ENCODE data around the gene RBM19.
"Not testable (repeated sequence)": the region's sequence is repeated elsewhere in the genome, so short reads cannot be mapped to it uniquely, and the experiment has no call there.

Gene RBM19

DNA sequence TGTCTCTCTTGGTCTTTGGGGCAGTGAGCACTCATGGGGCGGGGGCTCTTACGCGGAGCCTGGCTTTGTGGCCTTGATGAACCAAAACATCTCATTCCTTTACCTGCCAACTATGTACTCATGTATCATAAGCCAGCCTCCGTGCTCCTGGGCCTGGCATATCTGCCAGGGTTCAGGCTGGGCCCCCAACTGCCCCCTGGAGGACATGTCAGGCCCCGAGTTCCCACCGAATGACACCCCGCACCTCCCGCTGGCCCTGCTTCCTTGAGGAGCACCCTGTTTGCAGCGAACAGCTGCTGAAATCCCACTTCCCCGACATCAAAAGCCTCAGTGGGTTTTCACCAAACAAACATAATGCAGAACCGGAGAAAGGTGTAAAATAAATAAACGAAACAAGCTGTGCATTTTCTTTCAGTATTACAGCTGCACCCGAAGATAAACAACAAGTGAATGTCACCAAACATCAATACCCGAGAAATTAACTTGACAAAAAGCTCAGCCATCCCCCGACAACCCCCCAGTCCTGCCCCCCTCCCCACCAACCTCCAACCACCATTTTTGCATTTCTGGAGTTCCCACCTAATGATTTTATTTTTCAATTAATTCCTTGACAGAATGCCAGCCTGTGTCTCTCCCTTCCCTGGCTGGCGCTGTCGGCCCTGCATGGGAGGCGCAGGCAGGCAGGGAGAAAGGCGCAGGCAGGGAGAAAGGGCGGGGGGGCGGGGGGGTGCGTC is 139.2 kb downstream of the RBM19 start:
- DNase-seq = no peak

DNA sequence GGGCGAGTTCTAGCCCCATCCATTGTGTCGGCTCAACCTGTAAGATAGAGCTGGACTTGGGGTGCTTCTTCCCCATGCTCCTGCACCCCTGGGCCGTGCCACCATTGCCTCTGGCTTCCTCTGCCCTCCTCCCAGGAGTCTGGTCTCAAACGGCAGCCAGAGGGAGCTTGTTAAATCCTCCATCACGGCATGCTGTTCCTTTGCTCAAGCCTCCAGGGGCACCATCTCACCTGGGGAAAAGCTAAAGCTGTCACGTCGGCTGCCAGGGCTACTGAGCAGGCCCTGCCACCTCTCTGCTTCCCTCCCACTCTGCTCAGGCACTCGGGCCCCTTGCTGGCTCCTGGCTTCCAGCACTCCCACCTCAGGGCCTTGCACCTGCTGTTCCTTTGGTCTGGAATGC is 140.4 kb downstream of the RBM19 start:
- no peak for DNase-seq

DNA sequence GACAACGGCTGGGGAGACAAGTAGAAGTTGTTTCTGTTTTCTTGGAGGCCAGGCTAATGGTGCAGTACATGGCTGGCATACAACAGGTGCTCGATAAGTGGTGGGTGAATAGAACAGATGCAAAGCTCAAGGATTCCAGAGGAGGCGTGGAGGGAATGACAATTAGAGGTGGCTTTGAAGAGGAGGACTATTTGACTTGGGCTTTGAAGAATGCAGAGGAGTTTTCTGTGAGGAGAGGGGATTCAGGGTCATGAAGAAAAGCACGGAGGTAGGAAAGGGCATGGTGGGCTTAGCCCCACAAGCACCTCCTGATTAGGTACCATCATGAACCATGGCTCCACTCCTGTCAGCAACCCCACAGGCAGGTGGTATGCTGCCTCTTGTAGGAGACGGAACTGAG is 142.3 kb downstream of the RBM19 start:
- DNase-seq = no peak

DNA sequence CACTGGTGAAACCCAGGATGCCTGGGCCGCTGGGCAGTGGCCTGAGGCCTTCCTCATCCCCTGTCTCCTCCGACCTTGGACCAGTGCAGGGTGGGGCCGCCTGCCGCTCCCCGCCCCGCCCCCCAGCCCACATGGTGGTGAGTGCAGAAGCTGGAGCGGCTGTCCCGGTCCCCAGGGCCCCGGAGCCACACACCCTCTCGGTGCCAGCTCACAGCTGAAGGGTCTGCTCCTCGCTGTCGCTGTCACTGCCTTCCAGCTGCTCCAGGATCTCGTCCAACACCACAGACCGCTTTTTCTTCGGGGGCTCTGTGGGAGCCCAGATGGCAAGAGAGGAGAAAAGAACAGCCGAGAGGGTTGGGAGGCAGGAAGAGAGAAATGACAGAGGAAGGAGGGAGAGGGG is 143.1 kb downstream of the RBM19 start:
- DNase-seq = no peak

DNA sequence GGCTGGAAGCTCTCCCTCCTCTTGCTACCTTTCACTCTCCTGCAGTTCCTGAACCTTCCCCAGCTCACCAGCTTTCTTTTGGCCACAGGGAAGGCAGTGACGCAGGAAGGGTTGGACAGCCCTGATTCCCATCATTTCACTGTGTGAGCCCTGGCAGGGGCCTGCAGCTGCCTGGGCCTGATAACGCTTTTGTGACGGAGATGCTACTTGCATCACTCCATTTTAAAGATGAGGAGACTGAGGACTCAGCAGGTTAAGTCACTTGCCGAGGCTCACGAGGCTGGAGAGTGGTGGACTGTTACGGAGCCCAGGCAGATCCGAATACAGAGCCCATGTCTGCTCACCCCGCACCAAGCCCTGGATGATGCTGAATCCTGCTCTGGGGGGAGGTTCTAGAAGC is 145.3 kb downstream of the RBM19 start:
- DNase-seq = no peak

DNA sequence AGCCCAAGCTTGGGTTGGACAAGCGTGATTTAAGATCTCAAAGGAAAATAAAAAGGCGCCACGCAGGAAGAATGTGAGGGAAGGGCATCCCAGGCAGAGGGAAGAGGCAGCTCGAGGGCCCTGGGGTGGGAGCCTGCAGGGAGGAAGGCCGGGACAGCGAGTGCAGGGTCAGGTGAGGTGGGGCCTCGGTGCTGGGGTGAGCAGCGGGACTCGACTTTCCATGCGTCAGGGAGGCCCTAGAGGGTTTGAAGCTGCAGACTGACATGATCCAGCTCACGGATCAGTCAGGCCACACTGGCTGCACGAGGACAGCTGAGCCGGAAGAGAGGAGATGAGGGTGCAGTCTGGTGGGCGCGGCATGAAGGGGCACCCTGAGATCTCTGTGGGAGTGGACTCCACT is 145.8 kb downstream of the RBM19 start:
- no peak for DNase-seq

DNA sequence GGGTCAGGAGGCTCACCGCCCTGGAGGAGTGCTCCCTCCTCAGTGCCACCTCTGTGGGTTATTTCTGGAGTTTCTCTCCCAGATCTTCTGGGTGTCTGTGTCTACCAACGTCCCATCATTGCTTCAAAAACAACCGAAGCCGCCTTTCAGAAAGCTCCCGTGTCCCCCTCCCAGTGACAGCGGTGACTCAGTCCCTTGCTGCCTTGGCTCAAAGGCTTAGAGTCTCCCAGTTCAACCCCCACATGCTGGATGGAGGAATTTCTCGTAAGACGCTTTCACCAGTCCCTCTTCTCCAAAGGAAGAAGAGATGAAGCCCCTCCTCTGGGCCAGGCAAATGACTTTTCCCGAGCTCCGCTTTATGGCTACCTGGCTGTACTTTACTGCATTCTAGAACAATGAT is 146.6 kb downstream of the RBM19 start:
- no peak for DNase-seq

DNA sequence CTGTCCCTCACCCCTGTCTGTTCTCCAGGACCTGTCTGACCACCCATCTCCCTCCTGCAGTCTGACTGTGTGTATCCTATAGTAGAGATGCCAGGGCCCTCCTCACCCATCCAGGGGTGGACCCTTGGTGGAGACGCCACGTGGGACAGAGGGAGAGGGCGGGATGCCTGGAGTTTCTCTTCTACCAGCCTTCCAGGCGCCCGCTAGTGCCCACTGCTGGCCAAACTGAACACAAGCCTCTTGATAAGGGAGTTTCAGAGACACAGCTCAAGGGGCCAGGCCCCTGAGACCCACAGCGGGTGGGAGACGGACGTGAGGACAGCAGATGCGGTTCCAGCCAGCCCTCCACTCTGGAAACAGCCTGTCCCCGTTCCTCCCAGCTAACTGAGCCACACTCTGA is 147.3 kb downstream of the RBM19 start:
- DNase-seq = no peak

DNA sequence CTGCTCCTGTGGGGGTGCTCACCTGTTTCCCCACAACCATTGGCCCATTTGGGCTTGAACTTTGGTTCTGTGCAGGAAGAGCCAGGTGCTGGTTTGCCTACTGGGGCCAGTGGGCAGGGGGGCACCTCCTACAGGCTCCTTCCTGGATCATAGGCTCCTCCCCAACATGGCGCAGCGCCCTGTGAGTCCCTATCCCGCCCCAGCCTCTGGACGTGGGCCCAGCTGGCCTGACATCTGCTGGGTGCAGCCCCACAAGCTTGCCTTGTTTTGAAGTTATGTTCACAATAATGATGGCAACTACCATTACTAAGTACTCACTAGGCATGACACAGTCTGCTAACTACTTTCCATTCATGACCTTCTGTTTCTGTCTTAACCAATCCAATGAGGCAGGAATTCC is 147.8 kb downstream of the RBM19 start:
- DNase-seq = no peak

DNA sequence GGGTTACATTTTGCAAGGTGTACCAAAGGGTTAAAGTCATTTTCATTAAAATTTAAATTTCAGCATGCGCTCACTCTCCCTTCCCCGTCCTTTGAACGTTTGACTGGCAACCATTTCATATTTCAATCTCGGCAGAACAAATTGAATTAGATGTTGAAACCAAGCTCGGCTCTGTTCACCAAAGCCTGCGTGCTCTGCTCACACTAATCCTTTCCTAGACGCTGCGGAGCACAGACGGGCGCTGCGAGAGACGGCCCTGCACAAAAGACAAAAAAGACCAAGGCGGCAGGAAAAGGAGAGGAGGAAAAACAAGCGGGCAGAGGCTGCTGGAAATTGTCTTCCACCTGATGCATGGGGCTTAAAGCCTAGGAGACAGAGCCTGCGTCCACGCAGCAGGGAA is 149.3 kb downstream of the RBM19 start:
- no peak for DNase-seq

DNA sequence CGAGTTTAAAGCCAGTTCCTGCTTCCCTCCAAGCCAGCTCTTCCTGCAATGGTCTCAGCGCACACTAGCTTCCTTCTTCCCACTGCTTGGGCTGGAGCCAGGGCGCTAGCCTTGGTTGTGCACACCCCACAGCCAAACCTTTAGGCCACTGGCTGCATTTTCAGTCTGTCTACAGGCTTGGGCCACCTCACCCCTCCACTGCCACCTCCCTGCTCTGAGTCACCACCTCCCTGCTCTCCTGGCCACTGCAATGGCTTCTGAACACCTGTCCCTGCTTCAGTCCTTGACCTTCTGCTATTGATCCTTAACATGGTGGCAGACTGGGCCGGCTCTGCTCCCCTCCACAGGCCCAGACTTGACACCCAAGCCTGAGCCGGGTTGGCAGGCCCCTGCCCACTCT is 151.1 kb downstream of the RBM19 start:
- DNase-seq = no peak

DNA sequence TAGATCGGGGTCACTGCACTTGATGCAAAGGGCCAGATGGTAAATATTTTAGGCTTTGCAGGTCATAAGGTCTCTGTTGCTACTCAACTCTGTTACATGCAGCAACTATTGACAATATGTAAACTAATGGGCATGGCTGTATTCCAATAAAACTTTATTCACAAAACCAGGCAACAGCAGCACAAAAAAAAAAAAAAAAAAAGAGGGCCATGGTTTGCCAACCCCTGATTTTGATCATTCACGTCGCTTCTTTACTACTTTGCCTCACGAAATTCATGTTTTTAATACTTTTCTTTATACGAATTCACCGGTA is 152.9 kb downstream of the RBM19 start:
- no peak for DNase-seq

DNA sequence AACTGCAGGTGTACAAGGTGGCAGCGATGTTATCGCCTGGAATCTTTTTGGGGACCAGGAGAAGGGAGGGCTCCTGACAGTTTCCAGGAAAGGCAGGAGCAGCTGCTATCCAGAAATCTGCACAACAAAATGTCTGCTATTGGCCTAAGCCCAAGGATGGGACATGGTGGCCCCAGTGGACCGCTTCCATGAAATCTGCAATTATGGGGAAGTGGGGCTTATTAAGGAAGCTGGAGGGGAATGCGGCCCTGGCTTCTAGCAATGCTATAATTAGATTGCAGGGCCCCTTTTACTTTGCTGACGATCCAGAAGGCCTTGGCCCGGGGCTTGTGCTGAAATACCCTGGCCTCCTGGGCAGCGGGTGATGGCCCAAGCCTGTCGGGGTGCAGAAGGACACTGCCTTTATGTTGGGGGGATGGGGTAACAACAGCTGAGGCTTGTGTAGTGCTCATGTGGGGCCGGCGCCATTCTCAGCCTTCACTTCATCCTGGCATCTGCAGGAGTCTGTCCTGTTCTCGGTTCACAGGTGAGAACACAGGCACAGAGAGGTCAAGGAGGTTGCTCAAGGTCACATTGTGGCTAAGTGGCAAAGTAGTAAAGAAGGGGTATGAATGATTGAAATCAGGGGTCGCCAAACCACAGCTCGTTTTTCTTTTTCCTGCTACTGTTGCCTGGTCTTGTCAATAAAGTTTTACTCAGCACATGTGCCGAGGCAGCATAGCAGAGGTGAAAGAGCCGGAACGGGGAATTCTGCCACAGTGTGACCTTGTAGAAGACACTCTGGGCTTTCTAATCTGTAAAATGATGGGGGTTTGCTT is 153.5 kb downstream of the RBM19 start:
- DNase-seq = no peak

DNA sequence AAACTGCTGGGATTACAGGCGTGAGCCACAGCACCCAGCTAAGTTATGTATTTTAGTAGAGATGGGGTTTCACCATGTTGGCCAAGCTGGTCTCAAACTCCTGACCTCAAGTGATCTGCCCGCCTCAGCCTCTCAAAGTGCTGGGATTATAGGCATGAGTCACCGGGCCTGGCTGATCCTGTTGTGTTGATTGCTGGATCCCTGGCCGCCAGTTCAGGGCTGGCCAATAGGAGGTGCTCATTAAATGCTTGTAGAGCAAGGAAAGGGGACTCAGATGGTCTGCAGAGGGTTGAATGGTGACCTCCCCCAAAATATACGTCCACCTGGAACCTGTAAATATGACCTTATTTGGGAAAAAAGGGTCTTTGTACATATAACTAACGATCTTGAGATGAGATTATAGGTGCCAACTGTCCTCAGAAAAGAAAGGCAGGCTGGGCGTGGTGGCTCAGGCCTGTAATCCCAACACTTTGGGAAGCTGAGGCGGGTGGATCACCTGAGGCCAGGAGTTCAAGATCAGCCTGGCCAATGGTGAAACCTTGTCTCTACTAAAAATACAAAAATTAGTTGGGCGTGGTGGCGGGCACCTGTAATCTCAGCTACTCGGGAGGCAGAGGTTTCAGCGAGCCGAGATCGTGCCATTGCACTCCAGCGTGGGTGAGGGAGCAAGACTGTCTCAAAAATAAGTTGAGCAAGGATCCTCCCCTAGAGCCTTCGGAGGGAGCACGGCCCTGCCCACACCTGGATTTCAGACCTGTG is 156.5 kb downstream of the RBM19 start:
- DNase-seq = not testable (repeated sequence)

DNA sequence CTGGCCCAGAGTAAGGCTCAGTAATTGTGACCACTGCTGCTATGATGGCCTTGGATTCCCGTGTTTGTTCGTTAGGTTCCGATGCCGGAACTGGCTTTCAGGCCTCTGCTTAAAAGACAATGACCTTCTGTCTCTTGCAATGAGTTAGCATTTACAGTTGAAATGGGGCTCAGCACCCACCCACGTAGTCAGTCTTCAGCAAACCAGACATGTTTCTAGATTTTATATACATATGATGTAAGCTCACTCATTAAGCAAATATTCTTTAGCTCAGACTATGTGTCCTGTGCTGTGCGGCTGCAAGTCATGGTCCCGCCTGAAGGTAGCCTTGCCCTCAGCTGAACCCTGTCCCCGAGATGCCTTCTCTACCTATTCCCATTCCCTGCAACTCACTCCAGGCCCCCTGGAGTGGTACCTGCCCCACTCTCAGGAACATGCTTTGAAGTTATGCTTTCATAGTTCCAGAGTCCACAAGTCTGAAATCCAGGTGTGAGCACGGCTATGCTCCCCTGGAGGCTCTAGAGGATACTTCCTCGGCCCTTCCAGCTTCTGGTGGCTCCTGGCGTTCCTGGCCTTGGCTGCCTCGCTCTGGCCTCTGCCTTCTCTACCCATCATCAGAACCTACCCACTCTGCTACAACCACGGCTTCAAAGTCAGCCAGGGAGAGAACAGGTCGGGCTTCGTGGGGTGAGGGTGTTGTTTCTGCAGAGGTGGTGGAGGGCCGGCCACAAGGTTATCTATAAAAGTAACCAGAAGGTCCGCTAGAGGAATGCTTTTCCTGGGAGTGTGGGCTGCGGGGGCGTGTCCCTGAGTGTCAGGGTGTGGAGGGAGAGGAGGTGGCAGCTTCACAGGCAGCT is 157.8 kb downstream of the RBM19 start:
- DNase-seq = no peak

DNA sequence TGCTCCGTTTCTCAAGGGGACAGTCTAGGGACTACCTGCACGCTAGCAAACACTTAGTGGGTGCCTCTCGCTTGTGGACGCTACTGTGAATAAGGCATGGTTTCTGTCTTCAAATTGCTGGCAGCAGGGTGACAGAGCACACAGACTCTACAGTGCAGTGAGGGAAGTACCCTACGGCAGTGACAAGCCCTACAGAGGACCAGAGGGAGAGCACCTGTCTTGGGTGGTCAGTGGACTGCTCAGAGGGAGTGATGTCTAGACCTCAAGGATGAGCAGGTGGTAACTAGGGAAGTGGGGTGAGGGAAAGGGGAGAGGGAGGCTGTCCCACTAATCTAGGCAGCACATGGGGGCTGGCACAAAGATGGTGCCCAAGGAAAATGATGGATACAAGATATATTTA is 160.5 kb downstream of the RBM19 start:
- DNase-seq = no peak

DNA sequence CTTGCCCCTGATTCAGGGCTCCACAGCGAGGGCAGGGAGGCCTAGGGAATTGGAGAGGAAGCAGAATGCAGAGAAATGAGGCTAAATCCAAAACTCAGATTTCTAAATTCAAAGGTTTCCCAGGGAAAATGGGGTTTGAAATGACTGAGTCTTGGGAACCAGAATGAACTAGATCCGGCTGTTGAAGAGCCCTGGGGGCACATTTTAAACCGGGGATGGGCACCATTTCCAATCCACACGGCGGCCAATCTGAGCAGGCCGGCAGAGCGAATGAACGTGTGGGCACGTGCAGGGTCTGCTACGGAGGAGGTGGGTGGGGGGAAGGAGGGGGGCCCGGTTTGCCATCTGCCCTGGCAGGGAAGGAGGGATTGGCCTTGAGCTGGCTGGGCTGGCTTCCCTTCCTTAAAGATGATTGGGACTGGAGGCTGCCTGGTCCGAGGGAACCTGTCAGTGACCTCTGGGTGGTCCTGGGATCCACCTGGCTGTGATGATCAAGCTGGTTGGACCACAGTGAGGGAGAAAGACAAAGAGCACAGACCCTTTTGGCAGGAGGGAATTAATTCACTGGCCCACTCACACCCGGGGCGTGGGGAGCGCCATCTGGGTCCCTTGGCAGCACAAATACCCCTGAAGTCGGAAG is 161.0 kb downstream of the RBM19 start:
- DNase-seq = no peak

DNA sequence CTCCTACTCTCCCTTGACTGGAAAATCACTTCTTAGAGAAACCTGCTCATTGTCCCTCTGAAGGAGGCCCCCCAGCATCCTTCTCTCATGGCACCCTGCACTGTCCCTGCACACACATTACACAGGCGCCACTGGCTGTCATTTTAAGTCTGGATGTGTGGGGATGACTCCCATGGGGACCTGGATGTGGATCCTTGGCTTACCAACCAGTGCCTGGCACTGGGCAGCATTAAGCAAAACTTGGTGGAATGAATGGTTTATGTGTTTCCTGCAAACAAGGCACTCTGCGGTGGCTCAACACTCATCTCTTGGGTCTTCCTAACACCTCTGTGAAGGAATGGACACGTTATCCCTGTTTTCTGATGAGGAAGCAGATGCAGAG is 162.4 kb downstream of the RBM19 start:
- no peak for DNase-seq

DNA sequence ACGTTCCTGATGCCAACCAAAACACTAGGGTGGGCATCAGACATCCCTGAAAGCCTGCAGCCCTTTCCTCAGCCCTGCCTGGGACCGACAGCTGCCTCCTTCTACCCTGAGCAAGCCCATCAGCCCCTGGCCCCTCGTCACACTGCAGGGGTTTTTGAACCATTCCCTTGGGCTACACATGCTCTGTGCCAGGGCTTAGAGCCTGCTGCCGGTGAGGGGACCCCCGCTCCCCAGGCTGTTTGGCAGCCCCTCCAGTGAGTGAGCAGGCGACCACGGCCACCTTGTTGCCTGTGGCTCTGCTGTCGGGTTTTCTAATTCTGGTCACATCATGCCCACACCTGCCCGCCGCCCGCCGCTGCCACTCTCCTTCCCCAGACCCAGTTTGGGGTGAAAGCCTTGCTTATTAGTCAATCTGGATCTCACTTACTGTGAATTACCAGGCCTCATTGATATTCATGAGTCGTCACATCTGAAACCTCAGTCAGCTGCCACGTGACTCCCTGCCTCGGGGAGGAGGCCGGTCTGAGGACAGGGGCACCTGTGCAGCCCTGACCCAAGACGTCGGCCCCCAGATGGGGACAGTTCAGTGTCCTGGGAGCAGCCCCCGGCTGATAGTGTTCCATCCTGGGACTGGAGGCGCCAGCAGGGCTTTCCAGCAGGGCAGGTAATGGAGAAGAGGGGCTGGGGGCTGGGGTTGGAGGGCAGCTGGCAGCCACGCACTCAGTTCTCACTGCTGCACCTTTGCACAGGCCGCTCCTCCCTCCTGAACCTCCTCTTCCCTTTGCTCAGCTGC is 163.0 kb downstream of the RBM19 start:
- no peak for DNase-seq

DNA sequence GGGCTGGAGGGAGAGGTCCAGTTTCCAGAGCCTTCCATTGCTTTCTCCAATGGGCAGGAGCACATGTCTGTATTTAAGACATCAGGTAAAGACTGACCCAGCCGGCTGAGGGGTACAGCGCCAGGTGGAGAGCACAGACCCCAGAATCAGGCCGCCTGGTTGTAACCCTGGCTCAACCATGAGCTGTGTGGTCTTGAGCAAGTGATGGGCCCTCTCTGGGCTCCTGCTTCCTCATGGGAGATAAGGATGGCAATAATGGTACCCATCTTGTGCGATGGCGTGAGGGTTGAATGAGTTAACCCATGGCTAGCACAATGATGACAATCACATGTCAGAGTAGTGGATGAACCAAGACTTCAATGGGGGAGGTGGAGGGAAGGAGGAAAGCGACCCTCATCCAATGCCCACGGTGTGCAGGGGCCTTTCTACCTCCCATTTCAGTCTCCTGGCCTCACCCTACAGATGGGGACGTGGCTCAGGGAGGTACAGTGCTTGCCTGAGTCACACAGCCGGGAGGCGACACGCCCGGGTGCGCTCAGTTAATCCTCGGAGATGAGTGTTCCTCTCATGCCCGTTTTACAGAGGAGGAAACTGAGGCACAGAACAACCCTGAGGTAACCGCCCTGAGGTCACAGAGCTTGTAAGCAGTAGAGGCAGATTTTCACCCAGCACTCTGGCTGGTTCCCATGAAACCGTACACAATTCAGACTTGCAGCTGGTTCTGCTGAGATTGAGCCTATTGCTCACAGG is 163.9 kb downstream of the RBM19 start:
- no peak for DNase-seq

DNA sequence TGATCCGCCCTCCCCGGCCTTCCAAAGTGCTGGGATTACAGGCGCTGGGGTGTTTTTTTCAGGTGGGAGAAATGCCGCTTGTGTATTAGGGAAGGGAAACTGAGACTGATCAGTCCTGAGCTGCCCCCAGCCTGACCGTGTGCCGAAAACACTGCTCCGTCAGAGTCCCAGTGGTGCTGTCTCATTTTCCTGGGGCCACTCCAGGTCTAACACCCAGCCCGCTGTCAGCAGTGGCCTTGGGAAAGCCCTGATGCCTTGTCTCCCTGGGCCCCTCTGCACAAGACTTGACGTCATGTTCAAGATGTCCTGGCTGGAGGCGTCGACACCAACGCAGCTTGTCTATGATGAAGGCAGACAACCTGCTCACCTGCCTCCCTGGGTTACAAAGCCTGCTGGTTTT is 165.9 kb downstream of the RBM19 start:
- DNase-seq = no peak
